Raji (cell line): ENCODE results near the gene TRAK1.

Experiments
- POLR2A ChIP-seq: IDR thresholded peaks from 2 replicates; pipeline ENCODE4 v1.6.1; 2011; ENCODE audit warnings: low read depth, low read length, control low read depth; ENCODE audit not compliant: insufficient read depth

TRAK1 gene, protein sequence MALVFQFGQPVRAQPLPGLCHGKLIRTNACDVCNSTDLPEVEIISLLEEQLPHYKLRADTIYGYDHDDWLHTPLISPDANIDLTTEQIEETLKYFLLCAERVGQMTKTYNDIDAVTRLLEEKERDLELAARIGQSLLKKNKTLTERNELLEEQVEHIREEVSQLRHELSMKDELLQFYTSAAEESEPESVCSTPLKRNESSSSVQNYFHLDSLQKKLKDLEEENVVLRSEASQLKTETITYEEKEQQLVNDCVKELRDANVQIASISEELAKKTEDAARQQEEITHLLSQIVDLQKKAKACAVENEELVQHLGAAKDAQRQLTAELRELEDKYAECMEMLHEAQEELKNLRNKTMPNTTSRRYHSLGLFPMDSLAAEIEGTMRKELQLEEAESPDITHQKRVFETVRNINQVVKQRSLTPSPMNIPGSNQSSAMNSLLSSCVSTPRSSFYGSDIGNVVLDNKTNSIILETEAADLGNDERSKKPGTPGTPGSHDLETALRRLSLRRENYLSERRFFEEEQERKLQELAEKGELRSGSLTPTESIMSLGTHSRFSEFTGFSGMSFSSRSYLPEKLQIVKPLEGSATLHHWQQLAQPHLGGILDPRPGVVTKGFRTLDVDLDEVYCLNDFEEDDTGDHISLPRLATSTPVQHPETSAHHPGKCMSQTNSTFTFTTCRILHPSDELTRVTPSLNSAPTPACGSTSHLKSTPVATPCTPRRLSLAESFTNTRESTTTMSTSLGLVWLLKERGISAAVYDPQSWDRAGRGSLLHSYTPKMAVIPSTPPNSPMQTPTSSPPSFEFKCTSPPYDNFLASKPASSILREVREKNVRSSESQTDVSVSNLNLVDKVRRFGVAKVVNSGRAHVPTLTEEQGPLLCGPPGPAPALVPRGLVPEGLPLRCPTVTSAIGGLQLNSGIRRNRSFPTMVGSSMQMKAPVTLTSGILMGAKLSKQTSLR

GRCh38 chr3:42090973-42091731 is at the start of gene TRAK1:
TSS of gene TRAK1 (plus strand) at chr3:42091357. CDS start at chr3:42091470, 113 bp downstream.
- TF ChIP-seq POLR2A: no peak

DNA sequence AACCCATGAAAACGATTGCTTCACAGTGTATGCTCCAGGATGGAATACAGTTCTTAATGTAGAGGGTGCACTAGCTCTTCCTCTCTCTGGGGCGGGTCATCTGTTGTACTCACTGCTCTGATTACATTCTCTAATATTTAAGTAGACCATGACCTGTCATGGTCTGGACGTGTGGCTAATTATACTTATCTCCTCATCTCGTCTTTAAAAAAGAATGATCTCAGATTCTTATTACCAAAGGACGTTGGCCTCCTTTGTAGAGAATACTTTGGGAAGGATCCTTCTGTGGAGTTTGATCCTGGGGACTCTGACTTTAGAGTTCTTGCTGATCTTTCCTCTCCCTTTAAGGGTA is 48.4 kb upstream of the TRAK1 start:
- TF ChIP-seq POLR2A: no peak

DNA sequence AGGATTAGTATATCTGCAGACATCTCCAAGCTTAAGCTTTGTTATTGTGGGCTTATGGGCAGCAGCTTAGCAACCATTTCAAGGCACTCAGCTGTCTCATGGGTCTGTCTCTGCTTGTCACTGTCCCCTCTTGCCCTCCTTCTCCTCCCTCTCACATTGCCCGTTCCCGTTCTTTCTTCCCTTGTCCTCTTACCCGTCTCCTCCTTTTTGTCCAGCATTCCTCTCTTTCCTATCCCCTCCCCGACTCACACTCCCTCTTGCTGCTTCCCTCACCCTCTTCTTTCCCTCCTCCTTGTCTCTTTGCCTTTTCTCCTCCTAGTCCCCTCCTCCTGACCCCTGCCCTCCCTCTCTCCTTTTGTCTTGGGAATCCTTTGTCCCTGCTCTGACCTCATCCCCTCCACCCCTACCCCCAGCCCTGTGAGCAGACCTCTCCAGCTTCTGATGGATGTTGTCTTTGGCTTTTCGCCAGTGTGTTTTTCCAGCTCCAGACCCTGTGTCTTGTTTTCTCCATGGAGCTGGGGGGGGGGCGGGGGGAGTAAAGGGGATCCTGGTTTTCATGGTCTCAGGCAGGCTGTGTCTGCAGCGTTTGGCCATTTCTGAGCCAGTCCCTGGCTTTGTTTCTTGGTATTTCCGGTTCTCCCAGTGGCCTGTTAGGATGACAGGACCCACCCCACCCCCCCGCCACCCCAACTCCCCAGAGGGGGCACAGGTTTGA is 47.9 kb upstream of the TRAK1 start:
- TF ChIP-seq POLR2A: no peak

GRCh38 chr3:42045708-42046243 is 45.4 kb upstream of the TRAK1 start:
- no peak for TF ChIP-seq POLR2A

- no peak for TF ChIP-seq POLR2A
These were observed 41.0 kb upstream of the TRAK1 start for GRCh38 chr3:42050126-42050525.

- TF ChIP-seq POLR2A: no peak
These were observed 39.6 kb upstream of the TRAK1 start for GRCh38 chr3:42051384-42052131.

GRCh38 chr3:42052132-42052483 is 39.0 kb upstream of the TRAK1 start:
- no peak for TF ChIP-seq POLR2A

DNA sequence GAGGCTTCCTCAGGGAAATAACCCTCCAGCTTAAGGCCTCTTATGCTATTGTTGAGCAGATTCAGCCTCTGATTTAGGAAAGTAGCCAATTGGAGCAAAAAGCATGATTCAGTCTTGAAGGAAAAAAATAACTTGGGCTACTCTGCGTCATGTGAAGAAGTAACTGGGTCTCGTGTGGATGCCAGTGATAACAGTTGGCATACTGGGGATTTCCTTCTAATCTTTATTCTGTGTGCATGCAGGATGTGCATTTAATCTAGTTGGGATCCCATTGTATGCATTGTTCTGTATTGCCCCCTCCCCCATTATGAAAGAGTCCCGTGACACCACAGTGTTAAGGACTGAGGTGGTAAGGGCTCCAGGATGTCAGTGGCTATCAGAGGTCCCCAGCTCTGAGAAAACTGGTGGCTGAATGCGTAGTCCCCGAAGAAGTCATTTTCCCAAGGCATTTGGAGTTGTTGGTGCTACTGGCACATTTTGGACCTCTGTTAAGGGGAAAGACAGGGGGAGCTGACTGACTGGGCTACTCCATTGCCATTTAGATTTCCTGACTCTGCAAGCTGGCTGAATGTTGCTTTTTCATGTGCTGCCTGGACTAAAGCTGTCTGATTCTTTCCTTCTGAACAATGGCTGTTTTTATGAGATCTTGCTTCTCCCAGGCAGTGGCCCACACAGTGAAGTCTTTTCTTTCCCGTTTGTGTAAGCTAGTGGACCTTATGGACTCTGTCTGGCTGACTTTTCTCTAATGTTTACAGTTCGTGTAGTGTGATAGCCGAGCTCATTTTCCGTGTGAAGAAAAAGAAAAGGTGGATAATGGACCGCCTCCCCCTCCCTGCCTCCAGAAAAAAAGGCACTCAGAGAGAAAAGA is 38.4 kb upstream of the TRAK1 start:
- TF ChIP-seq POLR2A: no peak

DNA sequence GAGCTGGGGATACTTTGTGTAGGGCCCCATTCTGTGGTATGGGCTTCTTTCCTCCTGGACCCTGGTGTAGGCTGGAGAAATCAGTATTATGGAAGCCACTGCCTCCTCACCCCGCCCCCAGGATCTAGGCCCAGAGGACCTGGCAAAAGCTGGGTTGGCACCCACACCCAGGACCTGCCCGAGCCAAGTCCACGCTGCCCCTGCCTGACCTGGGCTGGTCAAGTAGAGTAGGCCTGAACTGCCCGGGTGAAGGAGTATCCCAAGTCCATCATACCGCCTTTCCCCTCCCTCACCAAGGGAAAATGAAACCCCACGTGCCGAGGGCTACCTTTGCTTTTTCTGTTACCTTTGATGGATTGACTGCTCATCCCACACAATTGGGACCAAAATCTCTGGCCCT is 37.7 kb upstream of the TRAK1 start:
- TF ChIP-seq POLR2A: no peak

GRCh38 chr3:42055291-42055690 is 35.9 kb upstream of the TRAK1 start:
- no peak for TF ChIP-seq POLR2A

DNA sequence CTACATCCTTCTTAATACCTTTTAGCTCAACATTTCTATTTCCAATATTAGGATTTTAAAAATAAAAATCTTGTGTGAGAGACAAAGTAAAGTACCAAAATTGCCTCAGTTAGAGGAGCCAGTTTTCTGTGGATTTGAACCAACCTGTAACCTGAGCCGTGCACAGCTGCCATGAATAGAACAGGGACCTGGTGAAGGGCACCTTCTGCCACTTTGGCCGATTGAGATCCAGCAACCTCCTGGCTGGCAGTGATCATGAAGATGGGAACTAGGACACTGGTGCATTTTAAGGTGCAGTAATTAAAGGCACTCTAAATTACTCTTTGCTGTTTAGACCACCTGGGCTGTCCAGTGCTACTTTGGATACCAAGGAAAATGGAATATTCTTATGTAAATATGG is 34.3 kb upstream of the TRAK1 start:
- TF ChIP-seq POLR2A: no peak

GRCh38 chr3:42057561-42058211 is 33.5 kb upstream of the TRAK1 start:
- TF ChIP-seq POLR2A: peak; percentile 74

DNA sequence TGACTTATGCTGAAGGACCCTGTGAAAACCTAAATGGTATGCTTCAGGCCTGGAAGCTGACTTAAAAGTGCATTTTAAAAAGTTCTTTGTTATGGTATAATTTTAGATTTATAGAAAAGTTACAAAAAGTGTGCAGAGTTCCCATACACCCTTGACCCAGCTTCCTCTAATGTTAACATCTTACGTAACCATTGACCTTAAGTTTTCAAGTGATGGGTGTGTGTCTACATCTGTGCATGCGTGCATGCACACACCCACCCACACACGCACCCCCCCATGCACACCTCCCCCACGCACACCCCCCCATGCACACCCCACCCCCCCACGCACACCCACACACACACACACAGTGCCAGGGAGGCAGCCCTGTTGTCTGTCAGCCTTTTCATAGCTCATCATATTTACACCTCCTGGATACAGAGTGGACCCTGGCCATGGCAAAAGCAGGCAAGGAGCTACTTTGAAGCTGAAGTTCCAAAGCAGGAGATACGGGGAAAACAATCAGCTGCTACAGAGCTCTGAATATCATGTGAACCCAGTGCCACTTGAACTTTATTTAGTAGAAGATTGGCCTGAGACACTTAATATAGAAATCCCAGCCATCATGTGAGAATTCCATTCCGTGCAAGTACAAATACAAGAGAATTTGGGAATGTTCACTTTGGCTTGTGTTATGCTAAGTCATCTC is 30.0 kb upstream of the TRAK1 start:
- TF ChIP-seq POLR2A: no peak
